Mucosa of rectum (tissue), 2 donors: ENCODE results near the gene KRTAP9-4.

Source experiments
- H3K27ac ChIP-seq, 2 donors: one replicate each; pipeline ENCODE4 v1.7.0; 2013; ENCODE audit warnings: inconsistent platforms in 2 of 2, low read depth in 2 of 2, low read length in 2 of 2
- H3K27me3 ChIP-seq, 2 donors: one replicate each; pipeline ENCODE4 v1.7.0; 2013; ENCODE audit warnings: low read length in 2 of 2; ENCODE audit not compliant: control insufficient read depth in 2 of 2, insufficient read depth in 2 of 2
- H3K36me3 ChIP-seq, 2 donors: one replicate each; pipeline ENCODE4 v1.7.0; 2013; ENCODE audit warnings: low read length in 2 of 2; ENCODE audit not compliant: control insufficient read depth in 2 of 2, insufficient read depth in 2 of 2
- H3K4me1 ChIP-seq, 2 donors: one replicate each; pipeline ENCODE4 v1.7.0; 2013; ENCODE audit warnings: low read length in 2 of 2, mild to moderate bottlenecking in 1 of 2; ENCODE audit not compliant: control insufficient read depth in 2 of 2, insufficient read depth in 2 of 2
- H3K4me3 ChIP-seq, 2 donors: one replicate each; pipeline ENCODE4 v1.7.0; 2013; ENCODE audit warnings: low read length in 2 of 2
- H3K9ac ChIP-seq, 2 donors: one replicate each; pipeline ENCODE4 v1.7.0; 2013; ENCODE audit warnings: low read length in 2 of 2, low read depth in 1 of 2, mild to moderate bottlenecking in 1 of 2
- H3K9me3 ChIP-seq, 2 donors: one replicate each; pipeline ENCODE4 v1.7.0; 2013; ENCODE audit warnings: low read length in 2 of 2; ENCODE audit not compliant: control insufficient read depth in 2 of 2
- donor health status: healthy.
- donor health status: Normal muscosa, but diverticular disease.

Gene KRTAP9-4

DNA sequence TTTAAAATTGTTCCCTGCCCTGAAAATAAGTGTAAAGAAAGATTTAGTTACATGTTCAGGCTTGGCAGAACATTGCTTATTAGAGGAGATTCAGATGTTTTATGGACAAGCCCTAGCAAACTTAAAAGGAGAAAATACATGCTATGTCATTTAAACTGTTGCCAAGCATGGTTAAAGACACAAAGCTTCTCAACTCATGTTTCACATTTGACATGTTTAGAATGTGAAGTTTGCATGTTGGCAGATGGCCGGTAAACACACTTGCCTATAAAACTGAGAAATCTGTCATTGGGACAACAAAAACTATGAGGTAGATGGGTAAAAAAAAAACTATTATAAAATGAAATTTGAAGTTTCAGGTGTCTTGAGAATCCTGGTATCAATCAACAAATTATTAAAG lies 47.4 kb downstream of the KRTAP9-4 start:
- Histone ChIP-seq H3K27me3 (peaks cover 0 to 2% of the 10 kb centered on the region in 2 donors), H3K9me3 (no peaks in the 10 kb centered on the region), H3K4me1 (no peaks in the 10 kb centered on the region), H3K36me3 (no peaks in the 10 kb centered on the region), H3K4me3 (no peak overlapping the region), H3K9ac (no peak overlapping the region), H3K27ac (no peak overlapping the region)

DNA sequence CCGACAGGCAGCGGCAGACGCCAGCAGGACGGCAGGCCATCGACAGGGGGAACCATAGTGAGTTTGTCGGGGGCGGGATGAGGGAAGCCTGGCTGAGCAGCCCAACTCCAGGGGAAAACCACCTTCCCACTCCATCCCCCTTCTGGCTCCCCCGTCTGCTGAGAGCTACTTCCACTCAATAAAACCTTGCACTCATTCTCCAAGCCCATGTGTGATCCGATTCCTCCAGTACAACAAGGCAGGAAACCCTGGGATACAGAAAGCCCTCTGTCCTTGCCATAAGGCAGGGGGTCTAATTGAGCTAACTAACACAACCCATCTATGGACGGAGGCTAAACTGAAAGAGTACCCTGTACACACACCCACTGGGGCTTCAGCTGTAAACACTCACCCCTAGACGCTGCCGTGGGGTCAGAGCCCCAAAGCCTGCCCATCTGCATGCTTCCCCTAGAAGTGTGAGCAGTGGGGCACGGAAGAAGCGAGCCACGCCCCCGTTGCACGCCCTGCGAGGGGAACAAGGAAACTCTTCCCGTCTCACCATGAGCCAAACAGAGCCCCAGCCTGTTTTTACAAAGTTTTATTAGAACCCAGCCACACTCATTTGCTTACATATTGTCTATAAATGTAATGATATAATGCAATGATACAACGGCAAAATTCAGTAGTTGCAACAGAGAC lies 49.1 kb downstream of the KRTAP9-4 start:
- no peak overlapping the region for H3K27ac ChIP-seq
- no peaks in the 10 kb centered on the region for H3K4me1 ChIP-seq
- H3K36me3 ChIP-seq, result no peaks in the 10 kb centered on the region
- H3K9me3 ChIP-seq, result no peaks in the 10 kb centered on the region
- H3K27me3 ChIP-seq, result peaks cover 0 to 2% of the 10 kb centered on the region in 2 donors
- H3K9ac ChIP-seq, result no peak overlapping the region
- no peak overlapping the region for H3K4me3 ChIP-seq
